Measurements from ENCODE around the gene SNAP47.

DNA sequence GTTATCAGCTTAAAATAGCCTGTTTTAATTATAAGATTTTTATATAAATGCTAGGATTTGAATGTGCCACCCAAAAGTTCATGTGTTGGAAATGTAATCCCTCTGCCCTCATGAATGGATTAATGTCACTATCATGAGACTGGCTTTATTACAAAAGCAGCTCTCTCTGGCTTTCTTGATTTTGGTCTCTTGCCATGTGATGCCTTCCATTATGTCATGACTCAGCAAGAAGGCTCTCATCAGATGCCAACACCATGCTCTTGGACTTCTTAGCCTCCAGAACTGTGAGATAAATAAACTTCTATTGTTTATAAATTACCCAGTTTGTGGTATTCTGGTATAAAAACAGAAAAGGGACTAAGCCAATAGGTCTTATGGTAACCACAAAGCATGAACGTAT lies 73.3 kb downstream of the SNAP47 start:
- TF ChIP-seq POLR2A (IDR thresholded peaks at IDR 0.05), result no peak
- TF ChIP-seq, protein P1, sequence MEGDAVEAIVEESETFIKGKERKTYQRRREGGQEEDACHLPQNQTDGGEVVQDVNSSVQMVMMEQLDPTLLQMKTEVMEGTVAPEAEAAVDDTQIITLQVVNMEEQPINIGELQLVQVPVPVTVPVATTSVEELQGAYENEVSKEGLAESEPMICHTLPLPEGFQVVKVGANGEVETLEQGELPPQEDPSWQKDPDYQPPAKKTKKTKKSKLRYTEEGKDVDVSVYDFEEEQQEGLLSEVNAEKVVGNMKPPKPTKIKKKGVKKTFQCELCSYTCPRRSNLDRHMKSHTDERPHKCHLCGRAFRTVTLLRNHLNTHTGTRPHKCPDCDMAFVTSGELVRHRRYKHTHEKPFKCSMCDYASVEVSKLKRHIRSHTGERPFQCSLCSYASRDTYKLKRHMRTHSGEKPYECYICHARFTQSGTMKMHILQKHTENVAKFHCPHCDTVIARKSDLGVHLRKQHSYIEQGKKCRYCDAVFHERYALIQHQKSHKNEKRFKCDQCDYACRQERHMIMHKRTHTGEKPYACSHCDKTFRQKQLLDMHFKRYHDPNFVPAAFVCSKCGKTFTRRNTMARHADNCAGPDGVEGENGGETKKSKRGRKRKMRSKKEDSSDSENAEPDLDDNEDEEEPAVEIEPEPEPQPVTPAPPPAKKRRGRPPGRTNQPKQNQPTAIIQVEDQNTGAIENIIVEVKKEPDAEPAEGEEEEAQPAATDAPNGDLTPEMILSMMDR (IDR thresholded peaks at IDR 0.05), result no peak

Data from lower leg skin (tissue), 3 donors.